Activated T-helper 17 cell treated with anti-CD3 and anti-CD28 coated beads, Interleukin-2, amount 50 U/mL, for 72 hours (primary cell): ENCODE data around the gene ADARB2. TPM values are rescaled to one million over a fixed set of nuclear protein-coding genes. Genes with fewer than 3 reads are reported as not detected.

ENCODE experiments used
- ATAC-seq: fragments of 150-1000 bp; cut with Tn5 transposase; replicated peaks from 2 replicates; pipeline ENCODE4 v1.10.0; 2021; ENCODE audit warnings: mild to moderate bottlenecking, moderate library complexity
- H3K27ac Mint-ChIP-seq: one replicate; pipeline ENCODE4 v1.8.0; 2022; ENCODE audit warnings: mixed read lengths
- H3K27me3 Mint-ChIP-seq: one replicate; pipeline ENCODE4 v1.8.0; 2022; ENCODE audit warnings: mixed read lengths
- H3K36me3 Mint-ChIP-seq: one replicate; pipeline ENCODE4 v1.8.0; 2022; ENCODE audit warnings: low read depth, mild to moderate bottlenecking, mixed read lengths
- H3K4me1 Mint-ChIP-seq: one replicate; pipeline ENCODE4 v1.8.0; 2022; ENCODE audit warnings: mixed read lengths
- H3K4me3 Mint-ChIP-seq: one replicate; pipeline ENCODE4 v1.8.0; 2022; ENCODE audit warnings: mild to moderate bottlenecking, mixed read lengths
- H3K9me3 Mint-ChIP-seq: one replicate; pipeline ENCODE4 v1.8.0; 2022; ENCODE audit warnings: mixed read lengths
- total RNA-seq, 2 donors: library from RNA; stranded (reverse); gene quantifications; one replicate each; pipeline ENCODE4 v1.2.3, GENCODE V29; 2022

ADARB2 gene
- total RNA-seq, 2 donors from 2014 or later, result not detected

DNA sequence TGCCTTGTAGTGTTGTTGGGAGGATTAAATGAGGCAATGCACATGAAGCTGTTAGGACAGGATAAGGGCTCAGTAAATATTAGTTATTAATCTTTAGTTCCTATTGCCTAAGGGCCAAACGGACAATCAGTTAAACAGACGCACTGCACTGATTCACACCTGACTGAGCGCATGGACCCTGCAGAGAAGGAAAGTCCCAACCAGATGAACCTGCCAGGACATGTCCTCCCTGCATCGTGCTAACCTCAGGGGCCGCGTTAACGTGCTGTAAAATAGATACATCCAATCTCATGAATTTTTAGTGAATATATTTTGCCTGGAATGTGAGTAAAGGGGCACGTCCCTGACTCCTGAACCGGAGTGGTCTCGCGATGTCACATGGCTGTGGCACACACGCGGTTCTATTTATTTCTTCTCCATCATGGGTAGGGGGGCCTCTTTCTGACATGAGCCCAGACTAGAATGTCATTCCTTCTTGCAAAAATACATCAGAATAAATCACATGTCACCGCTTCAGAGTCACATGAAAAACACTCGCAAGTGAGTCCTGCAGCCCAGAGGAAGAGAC is 12.3 kb downstream of the ADARB2 start:
- Mint-ChIP-seq H3K4me3 (no peak overlapping the region), H3K4me1 (no peaks in the 10 kb centered on the region), H3K27me3 (peaks cover 19% of the 10 kb centered on the region), H3K36me3 (no peaks in the 10 kb centered on the region), H3K9me3 (no peaks in the 10 kb centered on the region), H3K27ac (no peak overlapping the region)
- ATAC-seq, result no peak

DNA sequence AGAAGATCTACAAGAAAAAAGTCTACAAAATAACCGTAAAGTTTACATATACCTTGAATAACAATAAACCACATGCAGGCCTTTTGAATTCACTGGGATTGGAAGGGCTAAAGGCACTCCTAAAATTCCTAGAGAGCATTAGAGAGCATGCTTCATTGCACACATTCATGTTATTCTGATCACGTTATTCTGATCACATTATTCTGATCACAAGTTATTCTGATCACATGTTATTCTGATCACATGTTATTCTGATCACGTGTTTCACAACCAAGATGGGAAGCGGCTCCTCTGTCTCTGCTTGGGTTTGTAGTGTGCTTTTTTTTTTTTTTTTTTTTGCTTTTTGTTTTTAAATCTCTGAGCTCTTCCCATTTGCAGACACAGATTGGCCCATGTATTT is 20.5 kb downstream of the ADARB2 start:
- Mint-ChIP-seq H3K27me3 (peaks cover 49% of the 10 kb centered on the region), H3K36me3 (no peaks in the 10 kb centered on the region), H3K4me1 (no peaks in the 10 kb centered on the region), H3K9me3 (no peaks in the 10 kb centered on the region), H3K27ac (no peak overlapping the region), H3K4me3 (no peak overlapping the region)
- ATAC-seq, result no peak

DNA sequence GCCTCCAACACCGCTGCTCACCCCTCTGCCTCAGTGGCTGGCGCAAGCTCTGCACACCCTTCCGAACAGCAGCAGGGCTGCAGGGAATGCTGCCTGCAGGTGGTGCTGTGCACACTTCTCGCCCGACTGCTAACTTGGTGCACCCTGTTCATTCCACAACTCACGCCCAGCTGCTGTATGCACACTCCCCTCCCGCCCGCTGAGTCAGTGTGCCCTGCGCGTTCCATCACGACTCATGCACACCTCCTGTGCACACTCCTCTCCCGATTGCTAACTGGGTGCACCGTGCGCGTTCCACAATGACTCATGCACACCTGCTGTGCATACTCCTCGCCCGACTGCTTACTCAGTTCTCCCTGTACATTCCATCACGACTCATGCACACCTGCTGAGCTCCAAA is 21.5 kb downstream of the ADARB2 start:
- Mint-ChIP-seq H3K4me1 (no peaks in the 10 kb centered on the region), H3K4me3 (no peak overlapping the region), H3K9me3 (no peaks in the 10 kb centered on the region), H3K27ac (no peak overlapping the region), H3K27me3 (peaks cover 49% of the 10 kb centered on the region), H3K36me3 (no peaks in the 10 kb centered on the region)
- ATAC-seq, result peak; percentile 35

DNA sequence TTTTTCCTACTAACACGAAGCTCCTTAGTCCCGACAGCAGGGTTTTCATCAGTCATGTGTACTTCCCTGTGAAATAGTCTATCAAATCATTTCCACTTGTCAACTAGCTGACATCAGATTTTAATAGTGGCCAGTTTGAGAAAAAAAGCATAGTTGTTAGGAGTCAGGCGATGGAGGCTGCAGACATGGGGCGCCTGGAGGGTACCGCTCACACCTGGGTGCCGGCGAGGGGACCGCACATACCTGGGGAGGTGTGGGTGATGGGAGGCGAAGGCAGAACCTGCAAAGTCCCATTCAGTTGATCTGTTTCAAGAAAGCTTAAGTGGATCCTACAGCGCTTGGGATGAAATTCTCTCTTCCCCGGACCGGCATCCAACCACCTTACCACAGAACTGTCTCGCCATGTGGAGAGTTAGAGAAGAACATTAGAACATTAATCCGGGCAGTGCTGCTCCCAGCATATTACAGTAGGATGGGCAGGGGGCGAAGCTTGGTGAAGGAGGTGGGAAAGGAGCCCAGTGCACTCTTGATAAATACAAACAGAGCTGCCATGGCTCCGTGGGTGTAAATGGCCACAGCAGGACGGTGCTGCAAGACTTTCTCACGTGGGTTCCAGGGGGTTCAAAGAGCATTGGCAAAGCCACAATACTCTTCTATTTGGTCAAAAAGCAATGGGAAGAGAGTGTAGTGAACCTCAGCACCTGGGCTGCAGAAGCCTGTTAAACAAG is 24.2 kb downstream of the ADARB2 start:
- H3K4me3 Mint-ChIP-seq, result no peak overlapping the region
- H3K27me3 Mint-ChIP-seq, result peaks cover 33% of the 10 kb centered on the region
- no peak overlapping the region for H3K27ac Mint-ChIP-seq
- ATAC-seq, result no peak
- H3K36me3 Mint-ChIP-seq, result no peaks in the 10 kb centered on the region
- no peaks in the 10 kb centered on the region for H3K4me1 Mint-ChIP-seq
- H3K9me3 Mint-ChIP-seq, result no peaks in the 10 kb centered on the region

DNA sequence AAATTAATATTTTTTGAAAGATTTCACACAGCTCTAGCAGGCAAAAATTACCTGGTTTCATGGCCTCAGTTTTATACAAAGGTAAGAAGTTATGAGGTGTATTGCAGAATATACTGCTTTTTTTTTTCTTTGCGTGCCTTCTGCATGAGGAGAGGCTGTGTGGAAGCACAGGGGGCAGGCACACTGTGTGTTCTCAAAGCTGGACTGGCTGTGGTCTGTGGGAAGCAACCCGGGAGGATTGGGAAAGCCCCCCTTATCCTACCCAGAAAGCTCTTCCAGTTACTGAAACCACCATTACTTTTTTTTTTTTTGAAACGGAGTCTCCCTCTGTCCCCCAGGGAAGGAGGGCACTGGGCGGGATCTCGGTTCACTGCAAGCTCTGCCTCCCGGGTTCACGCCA is 25.0 kb downstream of the ADARB2 start:
- no peak overlapping the region for H3K27ac Mint-ChIP-seq
- H3K4me3 Mint-ChIP-seq, result no peak overlapping the region
- H3K4me1 Mint-ChIP-seq, result no peaks in the 10 kb centered on the region
- H3K36me3 Mint-ChIP-seq, result no peaks in the 10 kb centered on the region
- H3K9me3 Mint-ChIP-seq, result no peaks in the 10 kb centered on the region
- peaks cover 25% of the 10 kb centered on the region for H3K27me3 Mint-ChIP-seq
- ATAC-seq, result no peak

DNA sequence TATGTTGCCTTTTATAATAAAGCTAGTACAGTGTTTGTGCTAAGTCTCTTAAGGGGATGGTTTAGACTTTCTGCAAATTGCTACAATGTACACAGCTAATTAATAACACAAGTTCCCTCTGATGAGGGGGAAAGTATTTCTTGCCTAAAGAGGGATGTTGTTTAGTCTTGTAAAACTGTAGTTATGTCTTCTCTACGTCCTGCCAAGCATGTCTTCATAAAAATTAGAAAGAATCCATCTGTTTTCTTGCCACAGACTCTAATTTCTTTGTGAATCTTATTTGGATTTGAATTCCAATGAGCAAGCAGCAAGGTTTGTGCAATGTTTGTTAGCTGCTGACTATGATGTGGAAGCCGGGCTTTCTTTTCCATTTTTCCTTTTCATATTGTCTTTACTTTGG is 28.2 kb downstream of the ADARB2 start:
- H3K27me3 Mint-ChIP-seq, result peaks cover 15% of the 10 kb centered on the region
- ATAC-seq, result no peak
- no peak overlapping the region for H3K27ac Mint-ChIP-seq
- no peak overlapping the region for H3K4me3 Mint-ChIP-seq
- no peaks in the 10 kb centered on the region for H3K4me1 Mint-ChIP-seq
- H3K9me3 Mint-ChIP-seq, result no peaks in the 10 kb centered on the region
- no peaks in the 10 kb centered on the region for H3K36me3 Mint-ChIP-seq

DNA sequence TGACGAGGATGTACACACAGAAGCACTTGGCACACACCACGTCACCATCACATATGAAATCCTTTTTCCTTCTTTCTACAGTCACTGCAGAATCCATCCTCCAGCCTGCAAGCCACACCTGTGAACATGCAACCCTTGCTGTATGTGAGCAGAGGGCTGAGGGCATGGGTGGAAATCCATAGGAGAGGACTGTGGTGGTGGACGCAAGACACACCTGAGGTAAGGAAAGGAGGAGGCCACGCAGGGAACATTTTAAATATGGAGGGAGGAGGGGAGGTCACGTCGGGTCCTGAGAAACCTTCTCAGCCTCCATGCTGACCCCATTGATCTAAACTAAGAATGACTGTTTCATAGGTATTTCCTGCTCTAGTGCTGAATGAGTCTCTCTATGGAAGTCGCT is 28.6 kb downstream of the ADARB2 start:
- Mint-ChIP-seq H3K27ac (no peak overlapping the region), H3K4me1 (no peaks in the 10 kb centered on the region), H3K36me3 (no peaks in the 10 kb centered on the region), H3K4me3 (no peak overlapping the region), H3K27me3 (peaks cover 12% of the 10 kb centered on the region), H3K9me3 (no peaks in the 10 kb centered on the region)
- ATAC-seq, result no peak

DNA sequence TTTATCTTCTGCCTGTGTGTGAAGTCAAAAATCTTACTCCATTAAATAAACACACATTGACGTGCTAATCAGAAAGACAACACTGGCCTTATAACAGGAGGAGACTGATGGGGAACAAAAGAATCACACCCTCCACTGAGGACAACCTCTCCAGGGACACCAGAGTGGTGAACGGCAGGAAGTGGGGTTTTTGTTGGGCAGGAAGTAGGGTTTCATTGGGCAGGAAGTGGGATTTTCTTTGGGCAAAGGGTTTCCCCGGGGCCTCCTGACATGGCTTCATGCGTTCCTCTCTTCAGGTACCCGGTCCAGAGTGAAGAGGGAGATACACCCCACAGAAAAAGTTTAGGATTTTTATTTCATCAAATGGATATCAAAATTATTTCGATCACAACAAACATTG is 30.6 kb downstream of the ADARB2 start:
- no peaks in the 10 kb centered on the region for H3K4me1 Mint-ChIP-seq
- no peak for ATAC-seq

DNA sequence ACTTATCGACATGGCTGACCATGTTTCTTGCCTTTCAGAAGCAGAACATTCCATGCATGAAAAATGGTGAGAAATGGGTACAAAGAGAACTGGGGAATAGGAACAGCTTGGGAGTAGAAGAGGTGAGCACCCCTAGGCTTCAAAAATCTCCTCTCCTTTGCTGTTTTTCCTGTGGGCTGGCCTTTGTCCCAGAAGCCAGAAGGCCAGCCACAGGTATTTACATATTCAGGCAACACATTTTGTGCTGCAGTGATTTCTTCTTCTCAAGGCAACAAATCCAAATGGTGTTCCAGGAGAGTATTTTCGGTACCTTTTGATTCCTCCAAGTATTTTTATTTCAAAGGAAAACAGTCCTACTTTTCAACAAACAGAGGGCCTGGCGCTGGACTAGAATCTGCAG is 31.1 kb downstream of the ADARB2 start:
- ATAC-seq, result no peak
- H3K27me3 Mint-ChIP-seq, result peaks cover 18% of the 10 kb centered on the region
- no peaks in the 10 kb centered on the region for H3K36me3 Mint-ChIP-seq

More for the DNA sequence above, 30.6 kb downstream of the ADARB2 start:
- H3K36me3 Mint-ChIP-seq, result no peaks in the 10 kb centered on the region
- H3K27me3 Mint-ChIP-seq, result peaks cover 16% of the 10 kb centered on the region
- H3K27ac Mint-ChIP-seq, result peak overlapping the region; percentile 61
- no peak overlapping the region for H3K4me3 Mint-ChIP-seq
- H3K9me3 Mint-ChIP-seq, result peaks cover 10% of the 10 kb centered on the region

DNA sequence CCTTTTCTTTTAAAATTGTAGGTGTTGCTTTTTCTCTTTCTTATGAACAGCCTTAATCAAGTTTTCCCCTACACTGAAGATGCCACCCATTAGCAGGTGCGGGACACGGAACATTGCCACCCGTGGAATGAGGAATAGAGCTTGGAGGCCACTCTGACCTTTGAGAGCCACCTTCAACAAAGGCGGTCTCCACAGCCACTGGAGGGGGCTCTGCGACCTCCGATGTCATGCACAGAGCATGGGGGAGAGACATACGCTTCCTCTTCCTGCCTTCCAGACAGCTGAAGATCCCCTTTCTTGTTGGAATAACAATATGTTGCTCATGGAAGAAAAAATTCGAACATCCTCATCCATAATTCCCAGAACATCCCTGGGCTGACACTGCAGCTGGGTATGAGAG is 39.1 kb downstream of the ADARB2 start:
- peaks cover 25% of the 10 kb centered on the region for H3K27me3 Mint-ChIP-seq
- no peaks in the 10 kb centered on the region for H3K4me1 Mint-ChIP-seq
- no peak for ATAC-seq
- peaks cover 17% of the 10 kb centered on the region for H3K9me3 Mint-ChIP-seq
- no peaks in the 10 kb centered on the region for H3K36me3 Mint-ChIP-seq
- H3K27ac Mint-ChIP-seq, result no peak overlapping the region
- H3K4me3 Mint-ChIP-seq, result no peak overlapping the region

More for the DNA sequence above, 31.1 kb downstream of the ADARB2 start:
- Mint-ChIP-seq H3K27ac (peak overlapping the region; percentile 61), H3K4me3 (no peak overlapping the region), H3K4me1 (no peaks in the 10 kb centered on the region), H3K9me3 (peaks cover 10% of the 10 kb centered on the region)

DNA sequence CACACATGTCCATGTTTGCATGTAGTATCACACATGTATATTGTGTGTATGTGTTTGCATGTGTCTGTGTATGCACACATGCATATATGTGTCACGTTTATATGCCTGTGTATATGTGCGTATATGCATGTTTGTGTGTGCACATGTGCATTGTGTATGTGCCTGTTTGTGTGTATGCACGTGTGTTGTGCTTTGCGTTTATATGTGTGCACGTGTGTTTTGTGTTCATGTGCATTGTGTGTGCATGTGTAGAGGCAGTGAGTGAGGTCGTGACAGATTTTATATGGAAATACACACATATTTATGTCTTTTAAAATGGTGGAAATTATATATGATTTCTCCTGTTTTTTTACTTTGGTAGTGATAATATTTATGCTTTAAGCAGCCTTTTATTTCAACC is 41.2 kb downstream of the ADARB2 start:
- Mint-ChIP-seq H3K27ac (no peak overlapping the region), H3K9me3 (peaks cover 8% of the 10 kb centered on the region), H3K4me3 (no peak overlapping the region), H3K27me3 (peaks cover 19% of the 10 kb centered on the region), H3K4me1 (no peaks in the 10 kb centered on the region), H3K36me3 (no peaks in the 10 kb centered on the region)
- ATAC-seq, result no peak

DNA sequence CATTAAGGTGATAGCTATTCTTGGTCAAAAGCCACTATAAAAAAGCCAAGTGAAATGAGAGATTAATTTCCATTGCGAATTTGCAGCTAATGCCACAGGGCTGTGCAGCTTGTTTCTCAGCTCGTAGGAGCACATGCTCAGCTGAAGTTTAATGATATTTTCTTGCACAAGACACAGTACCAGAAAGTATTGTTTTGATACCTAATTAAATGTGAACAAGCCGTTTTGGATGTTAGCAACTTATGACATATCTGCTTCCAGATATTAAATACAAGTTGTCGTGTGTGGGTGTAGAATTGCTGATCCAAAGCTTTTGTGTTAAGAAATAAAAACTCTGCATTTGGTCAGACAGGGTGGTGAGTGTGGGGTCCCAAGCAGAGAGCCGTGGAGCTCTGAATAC is 47.2 kb downstream of the ADARB2 start:
- H3K36me3 Mint-ChIP-seq, result no peaks in the 10 kb centered on the region
- H3K27me3 Mint-ChIP-seq, result peaks cover 22% of the 10 kb centered on the region
- no peak overlapping the region for H3K27ac Mint-ChIP-seq
- no peaks in the 10 kb centered on the region for H3K9me3 Mint-ChIP-seq
- peaks cover 1% of the 10 kb centered on the region for H3K4me1 Mint-ChIP-seq
- H3K4me3 Mint-ChIP-seq, result no peak overlapping the region
- no peak for ATAC-seq

DNA sequence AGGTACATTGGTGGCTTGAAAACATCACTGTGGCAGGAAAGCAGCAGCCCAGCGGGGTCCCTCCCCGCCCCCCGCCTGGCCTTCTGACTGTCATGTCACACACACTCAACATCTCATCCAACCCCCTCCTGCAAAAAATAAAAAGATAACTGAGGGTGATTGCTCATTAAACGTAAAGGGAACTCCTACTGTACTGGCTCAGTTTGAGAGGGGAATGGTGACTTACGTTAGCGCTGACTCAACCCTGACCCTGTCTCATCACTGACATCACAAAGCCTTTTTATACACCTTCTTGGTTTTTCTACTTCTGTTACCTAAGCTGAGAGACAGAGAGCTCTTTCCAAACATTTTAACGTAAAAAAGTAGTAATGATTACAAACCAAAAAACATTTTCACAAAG is 48.8 kb downstream of the ADARB2 start:
- Mint-ChIP-seq H3K36me3 (no peaks in the 10 kb centered on the region), H3K27me3 (peaks cover 28% of the 10 kb centered on the region), H3K9me3 (no peaks in the 10 kb centered on the region), H3K27ac (no peak overlapping the region), H3K4me1 (peaks cover 5% of the 10 kb centered on the region), H3K4me3 (no peak overlapping the region)
- ATAC-seq, result no peak

DNA sequence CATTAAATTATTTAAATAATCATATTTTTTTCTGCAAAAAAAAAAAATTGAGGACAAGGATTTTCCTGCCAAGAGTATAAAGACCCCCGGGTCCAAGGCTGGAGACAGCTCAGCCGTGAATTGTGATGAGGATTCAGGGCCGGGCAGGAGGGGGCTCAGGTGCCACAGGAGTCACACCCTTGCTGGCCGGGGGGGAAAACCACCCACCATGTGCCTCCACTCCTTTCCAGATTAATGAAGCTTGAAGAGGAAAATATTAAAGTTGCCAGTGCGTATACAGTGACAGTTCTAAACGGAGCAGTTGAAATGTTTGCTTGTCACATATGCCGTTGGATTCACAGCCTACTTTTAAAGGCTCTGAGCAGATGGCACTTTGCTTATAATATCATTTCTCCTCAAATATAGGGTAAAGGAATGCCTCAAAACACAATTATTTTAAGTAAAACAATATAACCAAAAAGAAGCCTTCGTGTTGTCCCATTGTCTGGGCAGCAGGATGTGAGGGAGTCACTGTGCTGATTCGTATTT is 49.6 kb downstream of the ADARB2 start:
- Mint-ChIP-seq H3K27me3 (peaks cover 30% of the 10 kb centered on the region), H3K36me3 (no peaks in the 10 kb centered on the region), H3K27ac (no peak overlapping the region), H3K9me3 (no peaks in the 10 kb centered on the region), H3K4me3 (no peak overlapping the region), H3K4me1 (peaks cover 5% of the 10 kb centered on the region)
- no peak for ATAC-seq

DNA sequence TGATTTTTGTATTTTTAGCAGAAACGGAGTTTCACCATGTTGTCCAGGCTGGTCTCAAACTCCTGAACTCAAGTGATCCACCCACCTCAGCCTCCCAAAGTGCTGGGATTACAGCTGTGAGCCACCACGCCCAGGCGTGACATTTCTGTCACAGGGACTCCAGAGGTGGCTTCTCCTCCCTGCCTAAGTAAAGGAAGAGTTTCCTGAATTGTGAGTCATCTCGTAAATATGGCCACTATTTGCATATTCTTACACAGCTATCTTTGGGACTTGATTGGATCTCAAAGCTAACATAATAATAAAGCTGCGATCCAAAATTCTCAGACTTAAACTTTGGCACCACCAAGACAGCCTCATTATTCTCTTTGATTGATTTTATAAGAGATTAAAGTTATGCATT is 50.1 kb downstream of the ADARB2 start:
- no peaks in the 10 kb centered on the region for H3K36me3 Mint-ChIP-seq
- peaks cover 5% of the 10 kb centered on the region for H3K4me1 Mint-ChIP-seq
- peaks cover 29% of the 10 kb centered on the region for H3K27me3 Mint-ChIP-seq
- no peak overlapping the region for H3K4me3 Mint-ChIP-seq
- H3K27ac Mint-ChIP-seq, result no peak overlapping the region
- no peaks in the 10 kb centered on the region for H3K9me3 Mint-ChIP-seq
- no peak for ATAC-seq
